HepG2 (cell line): ENCODE results near the gene P4HTM. TPM values are rescaled to one million over a fixed set of nuclear protein-coding genes. Genes with fewer than 3 reads are reported as not detected.

Experiments used
- CBFB ChIP-seq: sonication (generic); formaldehyde crosslinking; IDR thresholded peaks from 2 replicates; pipeline ENCODE4 v1.4.0; 2020; ENCODE audit warnings: missing genetic modification reagents
- DNMT1 ChIP-seq: sonication (generic); formaldehyde crosslinking; IDR thresholded peaks from 2 replicates; pipeline ENCODE4 v1.5.1; 2020; ENCODE audit warnings: mild to moderate bottlenecking, missing genetic modification reagents
- EED ChIP-seq: sonication (generic); formaldehyde crosslinking; IDR thresholded peaks from 2 replicates; pipeline ENCODE4 v1.5.0; 2020; ENCODE audit warnings: mild to moderate bottlenecking, missing genetic modification reagents
- HCFC1 ChIP-seq: fragments of 150-350 bp; IDR thresholded peaks from 2 replicates; pipeline ENCODE4 v1.6.1; 2014; ENCODE audit warnings: low read depth, low read length
- HOXD1 ChIP-seq: sonication (generic); formaldehyde crosslinking; IDR thresholded peaks from 2 replicates; pipeline ENCODE4 v1.5.0; 2020; ENCODE audit warnings: missing genetic modification reagents
- MTA1 ChIP-seq: sonication (generic); formaldehyde crosslinking; IDR thresholded peaks from 2 replicates; pipeline ENCODE4 v1.4.0; 2020; ENCODE audit warnings: missing genetic modification reagents, mild to moderate bottlenecking, borderline replicate concordance
- MXI1 ChIP-seq: IDR thresholded peaks from 3 replicates; pipeline ENCODE4 v1.6.1; 2012; ENCODE audit warnings: low read depth, low read length, inconsistent platforms, borderline replicate concordance
- MZF1 ChIP-seq: sonication (generic); formaldehyde crosslinking; IDR thresholded peaks from 2 replicates; pipeline ENCODE4 v1.8.1; 2023; ENCODE audit warnings: mild to moderate bottlenecking, missing genetic modification reagents, borderline replicate concordance
- NBN ChIP-seq: fragments of 450-650 bp; conservative IDR thresholded peaks from 2 replicates; pipeline ENCODE4 v1.6.1; 2017
- NFYC ChIP-seq: IDR thresholded peaks from 2 replicates; pipeline ENCODE4 v1.6.1; 2016; ENCODE audit warnings: missing genetic modification reagents, missing compliant biosample characterization
- RFX1 ChIP-seq: fragments of 450-650 bp; IDR thresholded peaks from 2 replicates; pipeline ENCODE4 v1.6.1; 2017
- SIX4 ChIP-seq: sonication (generic); formaldehyde crosslinking; IDR thresholded peaks from 2 replicates; pipeline ENCODE4 v1.4.0; 2020; ENCODE audit warnings: missing genetic modification reagents
- THAP11 ChIP-seq: IDR thresholded peaks from 2 replicates; pipeline ENCODE4 v1.6.1; 2016; ENCODE audit warnings: missing biosample characterization, missing genetic modification reagents
- ZBTB8A ChIP-seq: sonication (generic); formaldehyde crosslinking; IDR thresholded peaks from 2 replicates; pipeline ENCODE4 v1.4.0; 2020; ENCODE audit warnings: mild to moderate bottlenecking, low read depth, missing genetic modification reagents, borderline replicate concordance
- ZNF333 ChIP-seq: sonication (generic); formaldehyde crosslinking; IDR thresholded peaks from 2 replicates; pipeline ENCODE4 v1.4.0; 2020; ENCODE audit warnings: mild to moderate bottlenecking, missing genetic modification reagents, borderline replicate concordance
- ZNF343 ChIP-seq: sonication (generic); formaldehyde crosslinking; IDR thresholded peaks from 2 replicates; pipeline ENCODE4 v1.4.0; 2020; ENCODE audit warnings: mild to moderate bottlenecking, missing genetic modification reagents
- ZNF547 ChIP-seq: sonication (generic); formaldehyde crosslinking; IDR thresholded peaks from 2 replicates; pipeline ENCODE4 v1.5.1; 2020; ENCODE audit warnings: mild to moderate bottlenecking, missing genetic modification reagents
- ZNF720 ChIP-seq: sonication (generic); formaldehyde crosslinking; IDR thresholded peaks from 2 replicates; pipeline ENCODE4 v1.4.0; 2020; ENCODE audit warnings: missing genetic modification reagents
- ZNF772 ChIP-seq: sonication (generic); formaldehyde crosslinking; IDR thresholded peaks from 2 replicates; pipeline ENCODE4 v1.5.0; 2020; ENCODE audit warnings: mild to moderate bottlenecking, missing genetic modification reagents
- ZNF775 ChIP-seq: sonication (generic); formaldehyde crosslinking; IDR thresholded peaks from 2 replicates; pipeline ENCODE4 v1.4.0; 2020; ENCODE audit warnings: missing genetic modification reagents, mild to moderate bottlenecking, moderate library complexity, borderline replicate concordance
- ZZZ3 ChIP-seq: sonication (generic); formaldehyde crosslinking; IDR thresholded peaks from 2 replicates; pipeline ENCODE4 v1.4.0; 2020; ENCODE audit warnings: missing genetic modification reagents, mild to moderate bottlenecking, borderline replicate concordance
- polyA plus RNA-seq, 8 experiments: library from polyadenylated mRNA; depleted of rRNA in 3 of 8; stranded (reverse) in 7 of 8; unstranded in 1 of 8; fragments of >200 nt; fragmentation: Illumina TruSeq in 4 of 8; extraction: Trizol in 4 of 8; gene quantifications; 2 replicates each; pipeline versions ENCODE4 v1.2.1 to v1.2.3, GENCODE V29; 2011 to 2016; ENCODE audit warnings: low read depth in 4 of 8, missing spikeins in 1 of 8, mixed read lengths in 1 of 8; ENCODE audit not compliant: insufficient read depth in 1 of 8
- total RNA-seq, 5 experiments: library from RNA; depleted of rRNA; stranded (reverse); fragments of >200 nt; fragmentation: Illumina TruSeq; extraction: Trizol; gene quantifications; 2 replicates each; pipeline ENCODE4 v1.2.3, GENCODE V29; 2016; ENCODE audit warnings: low read depth in 1 of 5
- TF ChIP-seq, protein P1 (sequence below): sonication (generic); formaldehyde crosslinking; conservative IDR thresholded peaks from 2 replicates; pipeline ENCODE4 v1.8.1; 2023; ENCODE audit warnings: missing genetic modification reagents
- TF ChIP-seq, protein P2 (sequence below): sonication (generic); formaldehyde crosslinking; IDR thresholded peaks from 2 replicates; pipeline ENCODE4 v1.9.0; 2022; ENCODE audit warnings: low read depth, missing genetic modification reagents
- TF ChIP-seq, protein P3 (sequence below): sonication (generic); formaldehyde crosslinking; IDR thresholded peaks from 2 replicates; pipeline ENCODE4 v1.8.1; 2023; ENCODE audit warnings: mild to moderate bottlenecking, missing genetic modification reagents
- TF ChIP-seq, protein P4 (sequence below): sonication (generic); formaldehyde crosslinking; IDR thresholded peaks from 2 replicates; pipeline ENCODE4 v1.8.0; 2023; ENCODE audit warnings: mild to moderate bottlenecking, missing genetic modification reagents
- TF ChIP-seq, protein P5 (sequence below), 2 experiments: fragments of 450-650 bp in 1 of 2; sonication (generic) in 1 of 2; formaldehyde crosslinking; IDR thresholded peaks; 2 replicates each; pipeline versions ENCODE4 v1.5.0 to v1.8.0; 2020 to 2022; ENCODE audit warnings: mild to moderate bottlenecking in 1 of 2, missing genetic modification reagents in 1 of 2

P4HTM gene
- total and polyA plus RNA-seq, 2 of the 13 experiments (the other 11 are each of a cell fraction or from before 2014, with no cell fraction given): 0.01 TPM; not detected in 1

DNA sequence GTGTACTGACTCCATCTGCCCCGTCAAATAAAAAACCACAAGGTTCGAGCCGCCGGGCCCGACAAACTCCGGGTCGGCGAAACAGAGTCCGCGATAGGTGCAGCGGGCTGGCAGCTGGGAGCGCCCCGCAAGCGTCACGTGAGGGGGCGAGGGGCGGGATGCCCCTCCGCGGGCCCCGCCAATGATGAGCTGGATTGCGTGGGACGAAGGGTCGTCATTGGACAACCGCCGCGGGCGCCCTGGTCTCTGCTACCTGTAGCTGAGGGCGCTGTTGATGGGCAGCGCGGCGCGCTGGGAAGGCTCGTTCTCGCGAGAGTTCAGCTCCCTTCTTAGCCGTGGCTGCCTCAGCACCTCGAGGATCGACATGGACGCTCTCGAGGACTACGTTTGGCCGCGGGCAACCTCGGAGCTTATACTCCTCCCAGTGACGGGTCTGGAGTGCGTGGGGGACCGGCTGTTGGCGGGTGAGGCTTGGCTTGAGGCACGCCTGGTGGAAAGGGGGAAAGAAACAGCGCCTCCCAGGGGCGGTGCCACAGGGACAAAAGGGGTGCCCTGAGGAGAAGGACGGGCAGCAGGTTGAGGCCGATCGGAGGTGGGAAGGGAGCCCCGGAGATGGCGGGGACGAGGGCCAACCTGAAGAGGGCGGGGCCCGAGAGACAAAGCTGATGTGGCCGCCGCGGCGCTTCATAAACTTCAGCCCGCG is 17.2 kb downstream of the P4HTM start, which contains the start of gene WDR6 (continued):
- TF ChIP-seq ZNF720 (CRISPR knock-in tag) (no peak; the same call in 1 of the 2 replicates), HOXD1 (no peak), SIX4 (CRISPR knock-in tag) (no peak), ZNF772 (CRISPR knock-in tag) (peak; percentile 82; the same call in 1 of the 2 replicates), MZF1 (CRISPR knock-in tag) (no peak), NFYC (peak; percentile 96), ZNF547 (CRISPR knock-in tag) (peak; percentile 79), MTA1 (no peak), ZNF775 (CRISPR knock-in tag) (no peak), DNMT1 (CRISPR knock-in tag) (no peak), CBFB (CRISPR knock-in tag) (0 out of 2 replicates have a peak, but pooled peaks have one; percentile 16), RFX1 (no peak), HCFC1 (no peak), ZNF343 (CRISPR knock-in tag) (peak; percentile 70; the same call in 1 of the 2 replicates), NBN (no peak), THAP11 (CRISPR knock-in tag) (peak; percentile 74), MXI1 (peak; percentile 72; the same call in 1 of the 3 replicates), ZZZ3 (peak; percentile 42; the same call in 1 of the 2 replicates), ZNF333 (CRISPR knock-in tag) (no peak; the same call in 1 of the 2 replicates), ZBTB8A (peak; percentile 53; the same call in 1 of the 2 replicates), EED (CRISPR knock-in tag) (peak; percentile 97)
- TF ChIP-seq, protein P1, sequence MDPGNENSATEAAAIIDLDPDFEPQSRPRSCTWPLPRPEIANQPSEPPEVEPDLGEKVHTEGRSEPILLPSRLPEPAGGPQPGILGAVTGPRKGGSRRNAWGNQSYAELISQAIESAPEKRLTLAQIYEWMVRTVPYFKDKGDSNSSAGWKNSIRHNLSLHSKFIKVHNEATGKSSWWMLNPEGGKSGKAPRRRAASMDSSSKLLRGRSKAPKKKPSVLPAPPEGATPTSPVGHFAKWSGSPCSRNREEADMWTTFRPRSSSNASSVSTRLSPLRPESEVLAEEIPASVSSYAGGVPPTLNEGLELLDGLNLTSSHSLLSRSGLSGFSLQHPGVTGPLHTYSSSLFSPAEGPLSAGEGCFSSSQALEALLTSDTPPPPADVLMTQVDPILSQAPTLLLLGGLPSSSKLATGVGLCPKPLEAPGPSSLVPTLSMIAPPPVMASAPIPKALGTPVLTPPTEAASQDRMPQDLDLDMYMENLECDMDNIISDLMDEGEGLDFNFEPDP (CRISPR knock-in tag): no peak
- TF ChIP-seq, protein P2, sequence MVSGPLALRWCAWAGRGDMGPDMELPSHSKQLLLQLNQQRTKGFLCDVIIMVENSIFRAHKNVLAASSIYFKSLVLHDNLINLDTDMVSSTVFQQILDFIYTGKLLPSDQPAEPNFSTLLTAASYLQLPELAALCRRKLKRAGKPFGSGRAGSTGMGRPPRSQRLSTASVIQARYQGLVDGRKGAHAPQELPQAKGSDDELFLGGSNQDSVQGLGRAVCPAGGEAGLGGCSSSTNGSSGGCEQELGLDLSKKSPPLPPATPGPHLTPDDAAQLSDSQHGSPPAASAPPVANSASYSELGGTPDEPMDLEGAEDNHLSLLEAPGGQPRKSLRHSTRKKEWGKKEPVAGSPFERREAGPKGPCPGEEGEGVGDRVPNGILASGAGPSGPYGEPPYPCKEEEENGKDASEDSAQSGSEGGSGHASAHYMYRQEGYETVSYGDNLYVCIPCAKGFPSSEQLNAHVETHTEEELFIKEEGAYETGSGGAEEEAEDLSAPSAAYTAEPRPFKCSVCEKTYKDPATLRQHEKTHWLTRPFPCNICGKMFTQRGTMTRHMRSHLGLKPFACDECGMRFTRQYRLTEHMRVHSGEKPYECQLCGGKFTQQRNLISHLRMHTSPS (CRISPR knock-in tag): no peak; the same call in none of the 2 replicates
- TF ChIP-seq, protein P3, sequence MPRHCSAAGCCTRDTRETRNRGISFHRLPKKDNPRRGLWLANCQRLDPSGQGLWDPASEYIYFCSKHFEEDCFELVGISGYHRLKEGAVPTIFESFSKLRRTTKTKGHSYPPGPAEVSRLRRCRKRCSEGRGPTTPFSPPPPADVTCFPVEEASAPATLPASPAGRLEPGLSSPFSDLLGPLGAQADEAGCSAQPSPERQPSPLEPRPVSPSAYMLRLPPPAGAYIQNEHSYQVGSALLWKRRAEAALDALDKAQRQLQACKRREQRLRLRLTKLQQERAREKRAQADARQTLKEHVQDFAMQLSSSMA (CRISPR knock-in tag): no peak
- TF ChIP-seq, protein P4, sequence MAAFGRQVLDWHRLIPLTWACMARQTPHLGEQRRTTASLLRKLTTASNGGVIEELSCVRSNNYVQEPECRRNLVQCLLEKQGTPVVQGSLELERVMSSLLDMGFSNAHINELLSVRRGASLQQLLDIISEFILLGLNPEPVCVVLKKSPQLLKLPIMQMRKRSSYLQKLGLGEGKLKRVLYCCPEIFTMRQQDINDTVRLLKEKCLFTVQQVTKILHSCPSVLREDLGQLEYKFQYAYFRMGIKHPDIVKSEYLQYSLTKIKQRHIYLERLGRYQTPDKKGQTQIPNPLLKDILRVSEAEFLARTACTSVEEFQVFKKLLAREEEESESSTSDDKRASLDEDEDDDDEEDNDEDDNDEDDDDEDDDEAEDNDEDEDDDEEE (CRISPR knock-in tag): 0 out of 2 replicates have a peak, but pooled peaks have one; percentile 38
- TF ChIP-seq, protein P5, sequence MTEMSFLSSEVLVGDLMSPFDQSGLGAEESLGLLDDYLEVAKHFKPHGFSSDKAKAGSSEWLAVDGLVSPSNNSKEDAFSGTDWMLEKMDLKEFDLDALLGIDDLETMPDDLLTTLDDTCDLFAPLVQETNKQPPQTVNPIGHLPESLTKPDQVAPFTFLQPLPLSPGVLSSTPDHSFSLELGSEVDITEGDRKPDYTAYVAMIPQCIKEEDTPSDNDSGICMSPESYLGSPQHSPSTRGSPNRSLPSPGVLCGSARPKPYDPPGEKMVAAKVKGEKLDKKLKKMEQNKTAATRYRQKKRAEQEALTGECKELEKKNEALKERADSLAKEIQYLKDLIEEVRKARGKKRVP (CRISPR knock-in tag; IDR thresholded peaks at IDR 0.05): peak in 1 of 2 experiments; percentile 77; a peak in 2 of 4 replicates
